ENCODE results near the gene PTGR1. TPM values are rescaled to one million over a fixed set of nuclear protein-coding genes. Genes with fewer than 3 reads are reported as not detected.

Gene PTGR1
- polyA plus RNA-seq, 1 of the 3 experiments (the other 2 are of a cell fraction), result 33.0 TPM

- H3F3A ChIP-seq (replicated peaks; ENCODE audit: insufficient read depth), result peaks cover 9% of the 10 kb centered on the region
- H3K9me2 ChIP-seq, result no peaks in the 10 kb centered on the region
- ChIA-PET POLR2A (no interaction called here), CTCF (interaction anchor here (1.1 kb wide), 1 partner anchor 47 kb away, joined by 3 read pairs; no protein-coding TSS in a partner anchor)
- peaks cover 24 to 43% of the 10 kb centered on the region in 2 experiments for H3K36me3 ChIP-seq (replicated peaks in 1 of 2; ENCODE audit: control insufficient read depth in 1 of 2, insufficient read depth in 2 of 2, low read length in 1 of 2)
- H3K27ac ChIP-seq (ENCODE audit: low read depth in 2 of 2, low read length in 1 of 2), result no peak overlapping the region
- DNase-seq, result no peak
- no peaks in the 10 kb centered on the region for H3K9me3 ChIP-seq
- no peak overlapping the region for H3K9ac ChIP-seq
- H3K4me1 ChIP-seq (ENCODE audit: control insufficient read depth in 1 of 2, insufficient read depth in 2 of 2, low read depth in 1 of 2, low read length in 1 of 2), result no peaks in the 10 kb centered on the region
- TF ChIP-seq EZH2phosphoT487 (IDR thresholded peaks at IDR 0.05; ENCODE audit: borderline replicate concordance, low read depth) (no peak), RXRA (IDR thresholded peaks at IDR 0.05; ENCODE audit: borderline replicate concordance, low read depth) (no peak), FOXM1 (IDR thresholded peaks at IDR 0.05; ENCODE audit: low read depth) (no peak), SMC3 (IDR thresholded peaks at IDR 0.05; ENCODE audit: low read depth, low read length) (no peak), TCF12 (IDR thresholded peaks at IDR 0.05) (no peak), RCOR1 (IDR thresholded peaks at IDR 0.05; ENCODE audit: low read length) (no peak), CHD2 (IDR thresholded peaks at IDR 0.05; ENCODE audit: low read length, partially characterized antibody) (no peak), ELF1 (IDR thresholded peaks at IDR 0.05) (no peak), NRF1 (IDR thresholded peaks at IDR 0.05; ENCODE audit: low read depth, low read length) (no peak), REST (IDR thresholded peaks at IDR 0.05; ENCODE audit: low read depth, low read length) (no peak), GABPA (IDR thresholded peaks at IDR 0.05; ENCODE audit: low read depth) (no peak), SIN3A (IDR thresholded peaks at IDR 0.05; ENCODE audit: borderline replicate concordance, low read depth, low read length) (no peak)
- no peak overlapping the region for H3K4me3 ChIP-seq (ENCODE audit: low read depth in 2 of 2, low read length in 1 of 2)
- no peak overlapping the region for H3K4me2 ChIP-seq
- H2AFZ ChIP-seq (ENCODE audit: low read depth), result no peak overlapping the region
- no peaks in the 10 kb centered on the region for H3K27me3 ChIP-seq (ENCODE audit: insufficient read depth)
- 77% methylated on average over 1 of the region's 1 CpG for WGBS (ENCODE audit: low lambda C conversion rate)
- H4K20me1 ChIP-seq (ENCODE audit: insufficient read depth), result peaks cover 11% of the 10 kb centered on the region
- H3K79me2 ChIP-seq (ENCODE audit: insufficient read depth), result peaks cover 21% of the 10 kb centered on the region; the same call in 1 of the 2 replicates
These were observed 46.4 kb upstream of the PTGR1 start for GRCh38 chr9:111645806-111646205.

- WGBS (ENCODE audit: low lambda C conversion rate), result 93% methylated on average over 8 of the region's 8 CpGs
- Histone ChIP-seq H3K4me3 (ENCODE audit: low read depth in 2 of 2, low read length in 1 of 2) (no peak overlapping the region), H3K27me3 (ENCODE audit: insufficient read depth) (no peaks in the 10 kb centered on the region), H3F3A (replicated peaks; ENCODE audit: insufficient read depth) (peaks cover 9% of the 10 kb centered on the region), H3K9ac (no peak overlapping the region), H3K79me2 (ENCODE audit: insufficient read depth) (peaks cover 26% of the 10 kb centered on the region), H4K20me1 (ENCODE audit: insufficient read depth) (peaks cover 12% of the 10 kb centered on the region), H3K4me1 (ENCODE audit: control insufficient read depth in 1 of 2, insufficient read depth in 2 of 2, low read depth in 1 of 2, low read length in 1 of 2) (no peaks in the 10 kb centered on the region), H3K36me3 (replicated peaks in 1 of 2; ENCODE audit: control insufficient read depth in 1 of 2, insufficient read depth in 2 of 2, low read length in 1 of 2) (peaks cover 13 to 30% of the 10 kb centered on the region in 2 experiments), H3K4me2 (no peak overlapping the region), H3K9me2 (no peaks in the 10 kb centered on the region), H2AFZ (ENCODE audit: low read depth) (no peak overlapping the region), H3K27ac (ENCODE audit: low read depth in 2 of 2, low read length in 1 of 2) (no peak overlapping the region), H3K9me3 (no peaks in the 10 kb centered on the region)
- CTCF ChIA-PET, result no interaction called here
- DNase-seq, result no peak
- TF ChIP-seq POLR2AphosphoS5 (IDR thresholded peaks at IDR 0.05; ENCODE audit: low read depth, low read length), result no peak
- TF ChIP-seq RFX5 (IDR thresholded peaks at IDR 0.05; ENCODE audit: low read length), result no peak
- TF ChIP-seq NRF1 (IDR thresholded peaks at IDR 0.05; ENCODE audit: low read depth, low read length), result no peak
- TF ChIP-seq YY1 (IDR thresholded peaks at IDR 0.05; ENCODE audit: low read depth), result no peak
- no peak for TF ChIP-seq IRF3 (IDR thresholded peaks at IDR 0.05; ENCODE audit: low read depth, low read length)
- POLR2A ChIA-PET, result no interaction called here
These were observed 44.8 kb upstream of the PTGR1 start for GRCh38 chr9:111644195-111644772.

Measured in SK-N-SH (cell line).